Kidney epithelial cell (primary cell): ENCODE data around the gene MXRA5. TPM values are rescaled to one million over a fixed set of nuclear protein-coding genes. Genes with fewer than 3 reads are reported as not detected.
"Not testable (repeated sequence)": the region's sequence is repeated elsewhere in the genome, so short reads cannot be mapped to it uniquely, and the experiment has no call there.

Experiments used
- DNase-seq: peaks from one replicate; pipeline ENCODE4 v3.0.0-alpha.2; 2010; ENCODE audit warnings: low read depth
- H3K27me3 ChIP-seq: 2 replicates; pipeline ENCODE4 v1.6.0; 2011; ENCODE audit warnings: low read length; ENCODE audit not compliant: control insufficient read depth, insufficient read depth
- H3K36me3 ChIP-seq: 2 replicates; pipeline ENCODE4 v1.5.1; 2011; ENCODE audit warnings: low read length; ENCODE audit not compliant: control insufficient read depth, insufficient read depth
- H3K4me3 ChIP-seq: 2 replicates; pipeline ENCODE4 v1.5.1; 2011; ENCODE audit warnings: low read depth, mild to moderate bottlenecking, control low read depth, low read length
- CTCF ChIP-seq: IDR thresholded peaks from 2 replicates; pipeline ENCODE4 v1.5.1; 2011; ENCODE audit warnings: mild to moderate bottlenecking, moderate library complexity, low read length, control low read depth, inconsistent platforms; ENCODE audit not compliant: insufficient read depth, poor library complexity, severe bottlenecking
- total RNA-seq: library from RNA; depleted of rRNA; stranded (reverse); fragments of >200 nt; gene quantifications from 2 replicates; pipeline ENCODE4 v1.2.3, GENCODE V29; 2015

MXRA5 gene
- total RNA-seq, 1 donor from 2014 or later, result 5.4 TPM

- Histone ChIP-seq H3K27me3 (no peaks in the 10 kb centered on the region), H3K4me3 (no peak overlapping the region), H3K36me3 (no peaks in the 10 kb centered on the region)
- DNase-seq, result no peak
- no peak for TF ChIP-seq CTCF
Measured at GRCh38 chrX:3371163-3371562, 24.7 kb upstream of the MXRA5 start.

- DNase-seq, result no peak
- Histone ChIP-seq H3K36me3 (no peaks in the 10 kb centered on the region), H3K4me3 (no peak overlapping the region), H3K27me3 (no peaks in the 10 kb centered on the region)
- TF ChIP-seq CTCF, result no peak
Measured at GRCh38 chrX:3370656-3371055, 24.2 kb upstream of the MXRA5 start.

GRCh38 chrX:3362956-3363355, 16.5 kb upstream of the MXRA5 start:
- no peak overlapping the region for H3K4me3 ChIP-seq
- no peaks in the 10 kb centered on the region for H3K36me3 ChIP-seq
- no peaks in the 10 kb centered on the region for H3K27me3 ChIP-seq
- TF ChIP-seq CTCF, result no peak
- no peak for DNase-seq

- no peak for DNase-seq
- TF ChIP-seq CTCF, result no peak
- Histone ChIP-seq H3K36me3 (no peaks in the 10 kb centered on the region), H3K27me3 (no peaks in the 10 kb centered on the region), H3K4me3 (no peak overlapping the region)
Measured at GRCh38 chrX:3360881-3361280, 14.4 kb upstream of the MXRA5 start.

- H3K4me3 ChIP-seq, H3K36me3 ChIP-seq, DNase-seq, H3K27me3 ChIP-seq: not testable (repeated sequence)
Measured at GRCh38 chrX:3352741-3353140, 6.3 kb upstream of the MXRA5 start.

GRCh38 chrX:3351276-3351675, 4.8 kb upstream of the MXRA5 start:
- peaks cover 11% of the 10 kb centered on the region for H3K27me3 ChIP-seq
- DNase-seq, result no peak
- no peak overlapping the region for H3K4me3 ChIP-seq
- H3K36me3 ChIP-seq, result no peaks in the 10 kb centered on the region
- TF ChIP-seq CTCF, result no peak
